T-cell (primary cell): Measurements from ENCODE around the gene SH3RF2. TPM values are rescaled to one million over a fixed set of nuclear protein-coding genes. Genes with fewer than 3 reads are reported as not detected.

ENCODE experiments used
- ATAC-seq, 4 experiments: fragments of 200-7000 bp in 3 of 4; fragments of 150-1000 bp in 1 of 4; cut with Tn5 transposase; replicated peaks in 1 of 4; 1 replicate in 3 of 4; 2 replicates in 1 of 4; pipeline ENCODE4 v1.10.0; 2021; ENCODE audit warnings: moderate library complexity in 3 of 4, mild to moderate bottlenecking in 2 of 4, moderate number of reproducible peaks in 1 of 4
- CTCF ChIA-PET, 2 donors: fragments of 300-600 bp; sonication (Branson Sonifier 250); formaldehyde crosslinking; loops; one replicate each; lab custom pipeline; 2022; ENCODE audit warnings: antibody characterized with exemption in 2 of 2; lab: Charles Lee
- POLR2A ChIA-PET, 2 donors: fragments of 300-600 bp; sonication (Branson Sonifier 250); formaldehyde crosslinking; loops; one replicate each; lab custom pipeline; 2022; ENCODE audit warnings: antibody characterized with exemption in 2 of 2; lab: Charles Lee
- DNase-seq, 35 experiments: peaks; one replicate each; pipeline versions ENCODE4 v3.0.0 to v3.0.0-alpha.2; 2013 to 2023
- H3K27ac ChIP-seq: one replicate; pipeline ENCODE4 v1.5.1; 2013; ENCODE audit warnings: low read length
- H3K27me3 ChIP-seq, 2 experiments: replicated peaks in 1 of 2; 1 replicate in 1 of 2; 2 replicates in 1 of 2; pipeline versions ENCODE4 v1.6.1 to v1.7.0; 2013; ENCODE audit warnings: low read length in 1 of 2, mixed read lengths in 1 of 2; ENCODE audit not compliant: control insufficient read depth in 2 of 2, insufficient read depth in 2 of 2; ENCODE audit errors: extremely low read depth in 1 of 2
- H3K36me3 ChIP-seq, 2 donors: 1 replicate in 1 of 2; 2 replicates in 1 of 2; pipeline versions ENCODE4 v1.6.1 to v1.7.0; 2013; ENCODE audit warnings: low read length in 1 of 2; ENCODE audit not compliant: control insufficient read depth in 2 of 2, insufficient read depth in 1 of 2; ENCODE audit errors: extremely low read depth in 1 of 2
- H3K4me1 ChIP-seq, 2 experiments: 1 replicate in 1 of 2; 2 replicates in 1 of 2; pipeline versions ENCODE4 v1.6.1 to v1.7.0; 2013; ENCODE audit warnings: low read length in 2 of 2, mixed read lengths in 1 of 2; ENCODE audit not compliant: insufficient read depth in 2 of 2, control insufficient read depth in 1 of 2; ENCODE audit errors: extremely low read depth in 1 of 2
- H3K4me3 ChIP-seq, 2 donors: 1 replicate in 1 of 2; 2 replicates in 1 of 2; pipeline versions ENCODE4 v1.5.1 to v1.7.0; 2013; ENCODE audit warnings: mild to moderate bottlenecking in 2 of 2, low read length in 1 of 2, moderate library complexity in 1 of 2; ENCODE audit not compliant: control insufficient read depth in 1 of 2; ENCODE audit errors: extremely low read depth in 1 of 2
- H3K9me3 ChIP-seq: 2 replicates; pipeline ENCODE4 v1.7.0; 2013
- H3K27ac Mint-ChIP-seq, 2 donors: one replicate each; pipeline ENCODE4 v1.8.0; 2020 to 2021; ENCODE audit warnings: mild to moderate bottlenecking in 2 of 2, mixed read lengths in 2 of 2
- H3K27me3 Mint-ChIP-seq, 2 donors: one replicate each; pipeline ENCODE4 v1.8.0; 2021 to 2022; ENCODE audit warnings: mixed read lengths in 2 of 2
- H3K36me3 Mint-ChIP-seq: one replicate; pipeline ENCODE4 v1.8.0; 2021; ENCODE audit warnings: mixed read lengths
- H3K4me1 Mint-ChIP-seq, 3 donors: one replicate each; pipeline ENCODE4 v1.8.0; 2020 to 2022; ENCODE audit warnings: mixed read lengths in 3 of 3, mild to moderate bottlenecking in 1 of 3
- H3K4me3 Mint-ChIP-seq, 3 donors: one replicate each; pipeline ENCODE4 v1.8.0; 2020 to 2022; ENCODE audit warnings: mild to moderate bottlenecking in 3 of 3, mixed read lengths in 3 of 3, moderate library complexity in 3 of 3
- H3K9me3 Mint-ChIP-seq, 3 donors: one replicate each; pipeline ENCODE4 v1.8.0; 2020 to 2022; ENCODE audit warnings: mixed read lengths in 3 of 3
- WGBS: methylation state at CpG from one replicate; pipeline ENCODE4 v1.1.5; 2013; ENCODE audit warnings: missing lambda C conversion rate; ENCODE audit not compliant: insufficient coverage; 5-methylcytosine and 5-hydroxymethylcytosine counted together
- total RNA-seq, 35 experiments: library from RNA in 6 of 35; stranded (reverse) in 6 of 35; fragments of 120-200 nt in 1 of 35; gene quantifications; one replicate each; pipeline versions ENCODE4 v1.2.1 to v1.2.4 and lab custom pipeline; 2013 to 2026

The SH3RF2 gene
- total RNA-seq, 5 donors from 2014 or later (not counting 1 experiment from before 2014, with no cell fraction given): 0.26 to 0.75 (median 0.37) TPM; not detected in 1

GRCh38 chr5:145918397-145918796 is 18.0 kb upstream of the SH3RF2 start:
- DNase-seq (no peak), ATAC-seq (no peak)
- Mint-ChIP-seq H3K27me3 (peaks cover 1 to 8% of the 10 kb centered on the region in 2 donors), H3K27ac (no peak overlapping the region), H3K4me1 (no peaks in the 10 kb centered on the region), H3K36me3 (no peaks in the 10 kb centered on the region), H3K4me3 (no peak overlapping the region), H3K9me3 (peaks cover 0 to 3% (median 0%) of the 10 kb centered on the region in 3 donors)
- no peaks in the 10 kb centered on the region for H3K36me3 ChIP-seq
- no peak overlapping the region for H3K4me3 ChIP-seq
- H3K9me3 ChIP-seq: no peaks in the 10 kb centered on the region
- H3K27ac ChIP-seq: no peak overlapping the region
- WGBS: no CpG with 5 or more reads among the region's 2 CpGs
- H3K4me1 ChIP-seq: no peaks in the 10 kb centered on the region
- no peaks in the 10 kb centered on the region for H3K27me3 ChIP-seq
- ChIA-PET POLR2A (no interaction called here), CTCF (no interaction called here)

- WGBS: 100% methylated on average over 3 of the region's 6 CpGs
- Mint-ChIP-seq H3K36me3 (no peaks in the 10 kb centered on the region), H3K4me3 (no peak overlapping the region), H3K27ac (no peak overlapping the region), H3K9me3 (peaks cover 0 to 3% (median 0%) of the 10 kb centered on the region in 3 donors), H3K27me3 (peaks cover 1 to 8% of the 10 kb centered on the region in 2 donors), H3K4me1 (no peaks in the 10 kb centered on the region)
- no peaks in the 10 kb centered on the region for H3K4me1 ChIP-seq
- no peaks in the 10 kb centered on the region for H3K36me3 ChIP-seq
- H3K4me3 ChIP-seq: no peak overlapping the region
- ChIA-PET POLR2A (no interaction called here), CTCF (no interaction called here)
- H3K27ac ChIP-seq: no peak overlapping the region
- H3K27me3 ChIP-seq: no peaks in the 10 kb centered on the region
- ATAC-seq (no peak), DNase-seq (no peak)
- H3K9me3 ChIP-seq: no peaks in the 10 kb centered on the region
Measured at GRCh38 chr5:145919413-145919812, 17.0 kb upstream of the SH3RF2 start.

- no peaks in the 10 kb centered on the region for H3K4me1 ChIP-seq
- H3K4me3 ChIP-seq: no peak overlapping the region
- Mint-ChIP-seq H3K36me3 (no peaks in the 10 kb centered on the region), H3K9me3 (peaks cover 0 to 3% (median 0%) of the 10 kb centered on the region in 3 donors), H3K27ac (no peak overlapping the region), H3K4me3 (no peak overlapping the region), H3K4me1 (no peaks in the 10 kb centered on the region), H3K27me3 (peaks cover 1 to 8% of the 10 kb centered on the region in 2 donors)
- CTCF ChIA-PET: no interaction called here
- DNase-seq: no peak
- H3K36me3 ChIP-seq: no peaks in the 10 kb centered on the region
- no peak for ATAC-seq
- H3K9me3 ChIP-seq: no peaks in the 10 kb centered on the region
- WGBS: no CpG with 5 or more reads among the region's 1 CpG
- POLR2A ChIA-PET: no interaction called here
- no peak overlapping the region for H3K27ac ChIP-seq
- no peaks in the 10 kb centered on the region for H3K27me3 ChIP-seq
Measured at GRCh38 chr5:145920542-145921210, 15.7 kb upstream of the SH3RF2 start.

GRCh38 chr5:145921211-145921610 is 15.2 kb upstream of the SH3RF2 start:
- H3K27ac ChIP-seq: no peak overlapping the region
- peaks cover 1 to 8% of the 10 kb centered on the region in 2 donors for H3K27me3 Mint-ChIP-seq
- H3K36me3 ChIP-seq: no peaks in the 10 kb centered on the region
- no CpG with 5 or more reads among the region's 2 CpGs for WGBS
- no peak overlapping the region for H3K4me3 Mint-ChIP-seq
- no peaks in the 10 kb centered on the region for H3K4me1 ChIP-seq
- ChIA-PET POLR2A (no interaction called here), CTCF (no interaction called here)
- H3K9me3 ChIP-seq: no peaks in the 10 kb centered on the region
- no peak overlapping the region for H3K4me3 ChIP-seq
- ATAC-seq (no peak), DNase-seq (no peak)
- H3K27me3 ChIP-seq: no peaks in the 10 kb centered on the region
- no peaks in the 10 kb centered on the region for H3K4me1 Mint-ChIP-seq
- H3K27ac Mint-ChIP-seq: no peak overlapping the region
- H3K9me3 Mint-ChIP-seq: peaks cover 0 to 3% (median 0%) of the 10 kb centered on the region in 3 donors
- no peaks in the 10 kb centered on the region for H3K36me3 Mint-ChIP-seq

- Mint-ChIP-seq H3K4me1 (no peaks in the 10 kb centered on the region), H3K27me3 (peaks cover 1 to 8% of the 10 kb centered on the region in 2 donors), H3K27ac (no peak overlapping the region), H3K36me3 (no peaks in the 10 kb centered on the region), H3K4me3 (no peak overlapping the region), H3K9me3 (peaks cover 0 to 3% (median 0%) of the 10 kb centered on the region in 3 donors)
- no peaks in the 10 kb centered on the region for H3K36me3 ChIP-seq
- no peaks in the 10 kb centered on the region for H3K27me3 ChIP-seq
- WGBS: 85% methylated on average over 2 of the region's 2 CpGs
- DNase-seq (no peak), ATAC-seq (no peak)
- no peak overlapping the region for H3K27ac ChIP-seq
- ChIA-PET CTCF (no interaction called here), POLR2A (no interaction called here)
- no peaks in the 10 kb centered on the region for H3K9me3 ChIP-seq
- H3K4me1 ChIP-seq: no peaks in the 10 kb centered on the region
- no peak overlapping the region for H3K4me3 ChIP-seq
Measured at GRCh38 chr5:145922059-145922458, 14.3 kb upstream of the SH3RF2 start.

- Histone ChIP-seq H3K9me3 (no peaks in the 10 kb centered on the region), H3K4me3 (no peak overlapping the region), H3K4me1 (no peaks in the 10 kb centered on the region), H3K27me3 (no peaks in the 10 kb centered on the region), H3K27ac (no peak overlapping the region), H3K36me3 (no peaks in the 10 kb centered on the region)
- WGBS: no CpG with 5 or more reads among the region's 3 CpGs
- no peaks in the 10 kb centered on the region for H3K4me1 Mint-ChIP-seq
- DNase-seq: no peak
- POLR2A ChIA-PET: no interaction called here
- peaks cover 1 to 8% of the 10 kb centered on the region in 2 donors for H3K27me3 Mint-ChIP-seq
- H3K4me3 Mint-ChIP-seq: no peak overlapping the region
- H3K9me3 Mint-ChIP-seq: peaks cover 0 to 3% (median 0%) of the 10 kb centered on the region in 3 donors
- no peak for ATAC-seq
- H3K27ac Mint-ChIP-seq: no peak overlapping the region
- no peaks in the 10 kb centered on the region for H3K36me3 Mint-ChIP-seq
- CTCF ChIA-PET: no interaction called here
Measured at GRCh38 chr5:145923405-145923804, 13.0 kb upstream of the SH3RF2 start.
